Osteoblast (primary cell): Measurements from ENCODE around the gene ARMH3. TPM values are rescaled to one million over a fixed set of nuclear protein-coding genes. Genes with fewer than 3 reads are reported as not detected.

ENCODE experiments used
- DNase-seq: peaks from one replicate; pipeline ENCODE4 v3.0.0; 2011; ENCODE audit warnings: low spot score, mixed read lengths; ENCODE audit not compliant: insufficient read length; ENCODE audit errors: missing footprints
- H2AFZ ChIP-seq: 2 replicates; pipeline ENCODE4 v1.6.0; 2011; ENCODE audit warnings: mild to moderate bottlenecking, low read length
- H3K27ac ChIP-seq: 2 replicates; pipeline ENCODE4 v1.5.1; 2011; ENCODE audit warnings: mild to moderate bottlenecking, low read depth, low read length, moderate library complexity
- H3K27me3 ChIP-seq: 2 replicates; pipeline ENCODE4 v1.6.0; 2012; ENCODE audit warnings: mild to moderate bottlenecking, control low read depth, inconsistent platforms, low read length, moderate library complexity; ENCODE audit not compliant: insufficient read depth
- H3K36me3 ChIP-seq: 2 replicates; pipeline ENCODE4 v1.5.1; 2011; ENCODE audit warnings: mild to moderate bottlenecking, low read length, control low read depth, moderate library complexity; ENCODE audit not compliant: insufficient read depth
- H3K4me1 ChIP-seq: 2 replicates; pipeline ENCODE4 v1.5.1; 2011; ENCODE audit warnings: mild to moderate bottlenecking, low read length, control low read depth, moderate library complexity; ENCODE audit not compliant: insufficient read depth
- H3K4me2 ChIP-seq: 2 replicates; pipeline ENCODE4 v1.6.0; 2011; ENCODE audit warnings: mild to moderate bottlenecking, low read length; ENCODE audit not compliant: insufficient read depth
- H3K4me3 ChIP-seq: fragments of 200-600 bp; sonication (generic); 3 replicates; pipeline ENCODE4 v1.5.1; 2012; ENCODE audit warnings: mild to moderate bottlenecking, low read length, inconsistent platforms; ENCODE audit not compliant: insufficient read depth
- H3K79me2 ChIP-seq: 2 replicates; pipeline ENCODE4 v1.6.0; 2012; ENCODE audit warnings: mild to moderate bottlenecking, low read length, control low read depth, inconsistent platforms; ENCODE audit not compliant: insufficient read depth
- H3K9me3 ChIP-seq: 2 replicates; pipeline ENCODE4 v1.5.1; 2011; ENCODE audit warnings: low read depth, low read length, control low read depth
- H4K20me1 ChIP-seq: 2 replicates; pipeline ENCODE4 v1.6.0; 2012; ENCODE audit warnings: mild to moderate bottlenecking, low read length, control low read depth; ENCODE audit not compliant: insufficient read depth
- CTCF ChIP-seq: IDR thresholded peaks from 2 replicates; pipeline ENCODE4 v1.5.1; 2011; ENCODE audit warnings: mild to moderate bottlenecking, low read depth, low read length, moderate library complexity; ENCODE audit errors: extremely low read depth
- total RNA-seq: library from RNA; depleted of rRNA; stranded (reverse); fragments of >200 nt; gene quantifications from 2 replicates; pipeline ENCODE4 v1.2.3, GENCODE V29; 2012

ARMH3 gene
- total RNA-seq, 1 donor: 9.4 TPM

- Histone ChIP-seq H2AFZ (no peak overlapping the region), H3K36me3 (no peaks in the 10 kb centered on the region), H3K9me3 (no peaks in the 10 kb centered on the region), H3K4me2 (no peak overlapping the region), H3K27me3 (no peaks in the 10 kb centered on the region), H3K4me1 (peaks cover 13% of the 10 kb centered on the region), H4K20me1 (no peaks in the 10 kb centered on the region), H3K27ac (no peak overlapping the region), H3K79me2 (no peaks in the 10 kb centered on the region), H3K4me3 (no peak overlapping the region)
- no peak for TF ChIP-seq CTCF
- DNase-seq: no peak
Measured at GRCh38 chr10:101894742-101895141, 161.2 kb downstream of the ARMH3 start.

GRCh38 chr10:101894266-101894665, 161.7 kb downstream of the ARMH3 start:
- no peak for DNase-seq
- H3K79me2 ChIP-seq: no peaks in the 10 kb centered on the region
- H4K20me1 ChIP-seq: no peaks in the 10 kb centered on the region
- no peaks in the 10 kb centered on the region for H3K36me3 ChIP-seq
- H3K4me3 ChIP-seq: no peak overlapping the region
- no peak for TF ChIP-seq CTCF
- no peak overlapping the region for H2AFZ ChIP-seq
- H3K27ac ChIP-seq: no peak overlapping the region
- no peak overlapping the region for H3K4me2 ChIP-seq
- peaks cover 13% of the 10 kb centered on the region for H3K4me1 ChIP-seq
- H3K9me3 ChIP-seq: no peaks in the 10 kb centered on the region
- H3K27me3 ChIP-seq: no peaks in the 10 kb centered on the region

- Histone ChIP-seq H3K4me2 (no peak overlapping the region), H2AFZ (no peak overlapping the region), H3K4me1 (peaks cover 13% of the 10 kb centered on the region), H3K4me3 (no peak overlapping the region), H3K36me3 (no peaks in the 10 kb centered on the region), H4K20me1 (no peaks in the 10 kb centered on the region), H3K27ac (no peak overlapping the region), H3K79me2 (no peaks in the 10 kb centered on the region), H3K27me3 (no peaks in the 10 kb centered on the region), H3K9me3 (no peaks in the 10 kb centered on the region)
- no peak for TF ChIP-seq CTCF
- DNase-seq: no peak
Measured at GRCh38 chr10:101893510-101894120, 162.4 kb downstream of the ARMH3 start.

- Histone ChIP-seq H3K4me2 (no peak overlapping the region), H3K36me3 (no peaks in the 10 kb centered on the region), H4K20me1 (no peaks in the 10 kb centered on the region), H3K4me3 (no peak overlapping the region), H3K79me2 (no peaks in the 10 kb centered on the region), H3K27ac (no peak overlapping the region), H3K9me3 (no peaks in the 10 kb centered on the region), H2AFZ (no peak overlapping the region), H3K27me3 (no peaks in the 10 kb centered on the region), H3K4me1 (peaks cover 8% of the 10 kb centered on the region)
- DNase-seq: peak; percentile 82
- TF ChIP-seq CTCF: no peak
Measured at GRCh38 chr10:101892782-101893391, 163.1 kb downstream of the ARMH3 start.
